H1 (cell line): ENCODE results near the gene LRP1. TPM values are rescaled to one million over a fixed set of nuclear protein-coding genes. Genes with fewer than 3 reads are reported as not detected.
A peak's percentile ranks its signal among the peaks of the same experiment; 100 is the strongest.

Experiments
- CTCF ChIA-PET: fragments of 300-600 bp; sonication (Branson Sonifier 250); formaldehyde crosslinking; loops from one replicate; lab custom pipeline; 2021; ENCODE audit not compliant: partially characterized antibody; lab: Charles Lee
- POLR2A ChIA-PET: fragments of 300-600 bp; sonication (Branson Sonifier 250); formaldehyde crosslinking; loops from one replicate; lab custom pipeline; 2021; ENCODE audit warnings: inconsistent platforms; ENCODE audit not compliant: partially characterized antibody; lab: Charles Lee
- DNase-seq, 2 experiments: peaks; one replicate each; pipeline versions ENCODE4 v3.0.0 to v3.0.0-alpha.2; 2010 to 2022; ENCODE audit warnings: low spot score in 2 of 2, low read depth in 1 of 2, mixed read lengths in 1 of 2
- FAIRE-seq: peaks from 2 replicates; lab custom pipeline; 2011; peaks lifted over from hg19 to GRCh38; lab: Jason Lieb, UNC
- H2AFZ ChIP-seq: 2 replicates; pipeline ENCODE4 v1.8.1; 2012; ENCODE audit warnings: low read length, inconsistent platforms
- H2AK5ac ChIP-seq: 2 replicates; pipeline ENCODE4 v1.6.1; 2013; ENCODE audit warnings: low read depth, low read length
- H2BK120ac ChIP-seq: replicated peaks from 2 replicates; pipeline ENCODE3; 2013; ENCODE audit warnings: low read depth, low read length, inconsistent platforms
- H2BK12ac ChIP-seq: 2 replicates; pipeline ENCODE4 v1.6.1; 2013; ENCODE audit warnings: low read depth, low read length
- H2BK15ac ChIP-seq: 2 replicates; pipeline ENCODE4 v1.6.1; 2013; ENCODE audit warnings: low read length
- H2BK20ac ChIP-seq: 2 replicates; pipeline ENCODE4 v1.6.1; 2013; ENCODE audit warnings: low read length
- H2BK5ac ChIP-seq: 2 replicates; pipeline ENCODE4 v1.6.1; 2013; ENCODE audit warnings: low read depth, low read length
- H3K14ac ChIP-seq: 2 replicates; pipeline ENCODE4 v1.6.1; 2013; ENCODE audit warnings: inconsistent platforms; ENCODE audit not compliant: insufficient read length
- H3K18ac ChIP-seq: 2 replicates; pipeline ENCODE4 v1.6.1; 2013; ENCODE audit warnings: low read length; ENCODE audit errors: extremely low read depth
- H3K23ac ChIP-seq: 2 replicates; pipeline ENCODE4 v1.6.1; 2013; ENCODE audit warnings: inconsistent platforms; ENCODE audit not compliant: insufficient read length
- H3K23me2 ChIP-seq: 2 replicates; pipeline ENCODE4 v1.6.1; 2013; ENCODE audit warnings: low read depth, low read length
- H3K27ac ChIP-seq: 2 replicates; pipeline ENCODE4 v1.6.1; 2011; ENCODE audit warnings: low read depth, low read length, inconsistent platforms
- H3K27me3 ChIP-seq, 4 experiments: replicated peaks in 1 of 4; 1 replicate in 1 of 4; 2 replicates in 3 of 4; pipeline versions ENCODE4 v1.6.1 to v1.8.1; 2011 to 2013; ENCODE audit warnings: low read length in 3 of 4, mild to moderate bottlenecking in 3 of 4, inconsistent platforms in 2 of 4, mixed read lengths in 2 of 4, moderate library complexity in 1 of 4; ENCODE audit not compliant: control insufficient read depth in 3 of 4, insufficient read depth in 3 of 4; ENCODE audit errors: extremely low read depth in 1 of 4
- H3K36me3 ChIP-seq, 4 experiments: 2 replicates each; pipeline versions ENCODE4 v1.6.1 to v1.8.1; 2011 to 2013; ENCODE audit warnings: mild to moderate bottlenecking in 4 of 4, low read length in 3 of 4, moderate library complexity in 2 of 4, control low read depth in 1 of 4, inconsistent platforms in 1 of 4; ENCODE audit not compliant: insufficient read depth in 4 of 4, control insufficient read depth in 2 of 4
- H3K4ac ChIP-seq: replicated peaks from 2 replicates; pipeline ENCODE3; 2013; ENCODE audit warnings: low read length, low read depth, mixed read lengths, inconsistent platforms; ENCODE audit not compliant: insufficient read length
- H3K4me1 ChIP-seq, 4 experiments: replicated peaks in 1 of 4; 1 replicate in 1 of 4; 2 replicates in 3 of 4; pipeline versions ENCODE4 v1.6.1 to v1.8.1; 2011 to 2013; ENCODE audit warnings: low read length in 3 of 4, inconsistent platforms in 2 of 4, mixed read lengths in 1 of 4; ENCODE audit not compliant: insufficient read depth in 4 of 4, control insufficient read depth in 3 of 4
- H3K4me2 ChIP-seq, 2 experiments: 2 replicates each; pipeline versions ENCODE4 v1.6.1 to v1.8.1; 2011 to 2013; ENCODE audit warnings: low read depth in 2 of 2, low read length in 2 of 2, control low read depth in 1 of 2, inconsistent platforms in 1 of 2, mild to moderate bottlenecking in 1 of 2; ENCODE audit not compliant: insufficient read depth in 1 of 2
- H3K4me3 ChIP-seq, 4 experiments: fragments of 200-600, 300-600 bp in 1 of 4; sonication (generic), shearing (Covaris generic), sonication (Bioruptor Twin) in 1 of 4; 2 replicates each; pipeline versions ENCODE4 v1.5.1 to v1.8.1; 2011 to 2016; ENCODE audit warnings: low read length in 4 of 4, low read depth in 3 of 4, control low read depth in 2 of 4, inconsistent platforms in 2 of 4, mild to moderate bottlenecking in 2 of 4, mixed read lengths in 1 of 4, moderate library complexity in 1 of 4; ENCODE audit not compliant: insufficient read depth in 2 of 4; ENCODE audit errors: extremely low read depth in 1 of 4
- H3K56ac ChIP-seq: replicated peaks from 2 replicates; pipeline ENCODE3; 2013; ENCODE audit warnings: low read depth, mild to moderate bottlenecking, mixed read lengths, low read length, inconsistent platforms; ENCODE audit not compliant: insufficient read length
- H3K79me1 ChIP-seq: 2 replicates; pipeline ENCODE4 v1.6.1; 2013; ENCODE audit warnings: low read depth, low read length, control low read depth
- H3K79me2 ChIP-seq, 2 experiments: 2 replicates each; pipeline versions ENCODE4 v1.6.1 to v1.8.1; 2012 to 2013; ENCODE audit warnings: low read length in 2 of 2, mild to moderate bottlenecking in 2 of 2, inconsistent platforms in 1 of 2; ENCODE audit not compliant: insufficient read depth in 2 of 2, control insufficient read depth in 1 of 2
- H3K9ac ChIP-seq, 4 experiments: replicated peaks in 1 of 4; 1 replicate in 1 of 4; 2 replicates in 3 of 4; pipeline versions ENCODE4 v1.6.1 to v1.8.1; 2011 to 2013; ENCODE audit warnings: low read depth in 3 of 4, low read length in 3 of 4, control low read depth in 2 of 4, mild to moderate bottlenecking in 2 of 4, moderate library complexity in 2 of 4, inconsistent platforms in 1 of 4; ENCODE audit errors: extremely low read depth in 1 of 4
- H3K9me3 ChIP-seq, 2 experiments: 2 replicates each; pipeline versions ENCODE4 v1.6.1 to v1.8.1; 2012 to 2013; ENCODE audit warnings: mild to moderate bottlenecking in 2 of 2, moderate library complexity in 2 of 2, control low read depth in 1 of 2, inconsistent platforms in 1 of 2, low read depth in 1 of 2, low read length in 1 of 2, mixed read lengths in 1 of 2; ENCODE audit not compliant: insufficient read depth in 2 of 2
- H4K20me1 ChIP-seq, 2 experiments: replicated peaks in 1 of 2; 2 replicates each; pipeline versions ENCODE3 to v1.8.1; 2011 to 2013; ENCODE audit warnings: inconsistent platforms in 2 of 2, low read length in 2 of 2, mild to moderate bottlenecking in 1 of 2; ENCODE audit not compliant: insufficient read depth in 2 of 2, control insufficient read depth in 1 of 2
- H4K5ac ChIP-seq: 2 replicates; pipeline ENCODE4 v1.6.1; 2013; ENCODE audit warnings: low read length, low read depth, mixed read lengths, inconsistent platforms; ENCODE audit not compliant: insufficient read length
- H4K8ac ChIP-seq: 2 replicates; pipeline ENCODE4 v1.8.0; 2013; ENCODE audit warnings: mild to moderate bottlenecking, moderate library complexity, low read length, inconsistent platforms; ENCODE audit not compliant: insufficient read depth; ENCODE audit errors: extremely low read depth
- H4K91ac ChIP-seq: replicated peaks from 2 replicates; pipeline ENCODE3; 2013; ENCODE audit warnings: low read length, mixed read lengths, inconsistent platforms; ENCODE audit not compliant: insufficient read length
- ASH2L ChIP-seq: fragments of 200-600, 300-600 bp; sonication (generic); IDR thresholded peaks from one replicate; pipeline ENCODE4 v1.7.1; 2017; ENCODE audit warnings: low read length
- BRCA1 ChIP-seq: IDR thresholded peaks from 2 replicates; pipeline ENCODE4 v1.6.1; 2012; ENCODE audit warnings: low read depth, low read length, improper control_type of control experiment
- EGR1 ChIP-seq: IDR thresholded peaks from 2 replicates; pipeline ENCODE4 v1.6.1; 2011; ENCODE audit warnings: low read depth, low read length, borderline replicate concordance
- EP300 ChIP-seq, 2 experiments: IDR thresholded peaks; 1 replicate in 1 of 2; 2 replicates in 1 of 2; pipeline ENCODE4 v1.6.1; 2011 to 2012; ENCODE audit warnings: low read depth in 2 of 2, low read length in 2 of 2, mild to moderate bottlenecking in 2 of 2, borderline replicate concordance in 1 of 2, inconsistent platforms in 1 of 2, moderate library complexity in 1 of 2
- JUND ChIP-seq: IDR thresholded peaks from 2 replicates; pipeline ENCODE4 v1.6.1; 2011; ENCODE audit warnings: mild to moderate bottlenecking, improper control_type of control experiment, low read length
- KDM5A ChIP-seq: fragments of 200-600 bp; IDR thresholded peaks from 2 replicates; pipeline ENCODE4 v1.7.1; 2012; ENCODE audit warnings: mild to moderate bottlenecking, low read length, inconsistent platforms, mixed read lengths
- MAX ChIP-seq: IDR thresholded peaks from 2 replicates; pipeline ENCODE4 v1.6.1; 2012; ENCODE audit warnings: inconsistent platforms
- NANOG ChIP-seq: IDR thresholded peaks from 2 replicates; pipeline ENCODE4 v1.6.1; 2011; ENCODE audit warnings: low read length, low read depth, mild to moderate bottlenecking, inconsistent platforms; ENCODE audit not compliant: insufficient read depth, poor library complexity, severe bottlenecking
- RXRA ChIP-seq: IDR thresholded peaks from 2 replicates; pipeline ENCODE4 v1.6.1; 2011; ENCODE audit warnings: low read depth, mild to moderate bottlenecking, low read length, moderate library complexity; ENCODE audit not compliant: insufficient read depth
- SIN3A ChIP-seq, 2 experiments: IDR thresholded peaks in 1 of 2; conservative IDR thresholded peaks in 1 of 2; 2 replicates each; pipeline ENCODE4 v1.6.1; 2011 to 2012; ENCODE audit warnings: low read length in 2 of 2, improper control_type of control experiment in 1 of 2, low read depth in 1 of 2, mild to moderate bottlenecking in 1 of 2
- SP1 ChIP-seq: IDR thresholded peaks from 2 replicates; pipeline ENCODE4 v1.6.1; 2011; ENCODE audit warnings: low read depth, low read length
- SP2 ChIP-seq: IDR thresholded peaks from 2 replicates; pipeline ENCODE4 v1.6.1; 2012; ENCODE audit warnings: mild to moderate bottlenecking, low read length, inconsistent platforms
- WGBS, 2 experiments: shearing (Covaris generic) in 1 of 2; methylation state at CpG; one replicate each; pipeline versions ENCODE4 v1.1.6 to v1.1.7; 2013 to 2015; ENCODE audit warnings: low lambda C conversion rate in 2 of 2, mixed read lengths in 2 of 2, inconsistent platforms in 1 of 2, low coverage in 1 of 2, missing lambda C conversion rate in 1 of 2; ENCODE audit not compliant: insufficient replicate concordance in 2 of 2, insufficient coverage in 1 of 2, insufficient read length in 1 of 2; ENCODE audit errors: extremely low coverage in 1 of 2, missing lambda C conversion rate in 1 of 2; 5-methylcytosine and 5-hydroxymethylcytosine counted together
- polyA plus RNA-seq, 7 experiments: library from polyadenylated mRNA; depleted of rRNA in 3 of 7; stranded (reverse) in 5 of 7; unstranded in 2 of 7; fragments of >200 nt in 5 of 7; fragments of 200-250 nt in 2 of 7; gene quantifications; 1 replicate in 5 of 7; 2 replicates in 1 of 7; 4 replicates in 1 of 7; pipeline versions ENCODE4 v1.2.1 to v1.2.3, GENCODE V29; 2011 to 2013; ENCODE audit warnings: missing spikeins in 2 of 7, mixed read lengths in 2 of 7
- total RNA-seq: library from RNA; stranded (reverse); fragmentation: NEBNext Ultra II Directional; extraction: Animal tissue kit (Norgen Biotek cat#: 25700); gene quantifications from 2 replicates; pipeline ENCODE4 v1.2.1, GENCODE V29; 2021

Gene LRP1
- total and polyA plus RNA-seq, 2 of the 8 experiments (the other 6 are each of a cell fraction or from before 2014, with no cell fraction given): 35.3 to 92.5 TPM

DNA sequence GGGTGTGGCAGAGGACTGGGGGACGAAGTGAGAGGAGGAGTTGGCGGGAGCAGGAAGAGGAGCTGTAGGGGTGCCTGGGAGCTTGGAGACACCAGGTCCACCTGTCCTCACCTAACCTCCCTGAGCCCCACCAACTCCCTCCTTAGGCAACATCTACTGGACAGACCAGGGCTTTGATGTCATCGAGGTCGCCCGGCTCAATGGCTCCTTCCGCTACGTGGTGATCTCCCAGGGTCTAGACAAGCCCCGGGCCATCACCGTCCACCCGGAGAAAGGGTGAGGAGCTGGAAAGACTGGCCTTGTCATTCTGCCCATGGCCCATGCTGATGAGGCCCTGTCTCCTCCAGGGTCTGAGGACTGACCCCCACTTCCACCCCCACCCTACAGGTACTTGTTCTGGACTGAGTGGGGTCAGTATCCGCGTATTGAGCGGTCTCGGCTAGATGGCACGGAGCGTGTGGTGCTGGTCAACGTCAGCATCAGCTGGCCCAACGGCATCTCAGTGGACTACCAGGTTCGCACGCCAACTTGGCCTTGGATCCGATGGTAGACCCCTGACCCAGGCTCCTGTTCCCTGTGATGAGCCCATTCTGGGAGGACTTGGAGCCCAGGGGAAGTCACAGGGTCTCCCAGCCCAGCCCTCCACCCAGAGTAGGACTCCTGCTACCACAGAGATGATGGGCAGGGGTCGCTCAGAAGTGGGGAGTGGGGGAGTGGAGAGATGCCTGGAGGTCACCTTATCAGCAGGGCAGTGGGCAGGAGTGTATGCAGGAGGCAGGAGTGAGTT is 55.8 kb downstream of the LRP1 start:
- Histone ChIP-seq H3K9me3 (no peaks in the 10 kb centered on the region), H3K27ac (no peak overlapping the region), H3K18ac (no peak overlapping the region), H3K23me2 (no peaks in the 10 kb centered on the region), H3K4me3 (no peak overlapping the region), H2BK12ac (no peak overlapping the region), H4K8ac (0 out of 2 replicates have a peak overlapping the region, but pooled peaks have one; percentile 11), H3K36me3 (peaks cover 43 to 77% (median 75%) of the 10 kb centered on the region in 4 experiments), H3K9ac (no peak overlapping the region), H3K56ac (no peak overlapping the region), H2AFZ (no peak overlapping the region), H2BK20ac (no peak overlapping the region), H3K27me3 (no peaks in the 10 kb centered on the region), H4K20me1 (peaks cover 9 to 18% of the 10 kb centered on the region in 2 experiments), H3K79me2 (no peaks in the 10 kb centered on the region), H4K91ac (no peak overlapping the region), H3K79me1 (no peaks in the 10 kb centered on the region), H2BK15ac (no peak overlapping the region), H3K4me1 (no peaks in the 10 kb centered on the region; a peak in 1 of 7 replicates), H3K4ac (no peak overlapping the region), H2BK5ac (no peak overlapping the region), H4K5ac (no peak overlapping the region), H2BK120ac (no peak overlapping the region), H3K23ac (no peak overlapping the region), H3K14ac (no peak overlapping the region), H2AK5ac (no peak overlapping the region), H3K4me2 (no peak overlapping the region)
- WGBS, 2 experiments: 95% methylated on average over 22 of the region's 22 CpGs; no CpG with 5 or more reads in 1 of the 2 experiments
- DNase-seq: no peak
- ChIA-PET CTCF (interaction anchor here (0.5 to 21.9 kb wide), 19 partner anchors 4 to 509 kb away, joined by 3 to 389 read pairs (median 6); partner anchors contain the start of genes LRP1, LRP1-AS and STAT6), POLR2A (interaction anchor here (0.7 to 11.0 kb wide), 11 partner anchors 12 to 73 kb away, joined by 3 to 91 read pairs (median 4); partner anchors contain the start of genes SHMT2 and STAT6)
- no peak for FAIRE-seq
- TF ChIP-seq KDM5A: no peak
- no peak for TF ChIP-seq ASH2L
- no peak for TF ChIP-seq SP1
- no peak for TF ChIP-seq MAX
- no peak for TF ChIP-seq NANOG
- no peak for TF ChIP-seq RXRA
- TF ChIP-seq EGR1: no peak
- no peak for TF ChIP-seq SIN3A (conservative IDR thresholded peaks at IDR 0.05 in 1 of 2, IDR thresholded peaks at IDR 0.05 in 1 of 2; ENCODE audit: low read depth in 1 of 2, low read length in 2 of 2)
- no peak for TF ChIP-seq JUND
- no peak for TF ChIP-seq SP2
- no peak for TF ChIP-seq EP300 (IDR thresholded peaks at IDR 0.05; ENCODE audit: borderline replicate concordance in 1 of 2, low read depth in 2 of 2, low read length in 2 of 2)
- TF ChIP-seq BRCA1: no peak
